Kidney (tissue), 14 donors: Measurements from ENCODE around the gene SDK1. TPM values are rescaled to one million over a fixed set of nuclear protein-coding genes. Genes with fewer than 3 reads are reported as not detected.

Source experiments
- DNase-seq, 5 donors: peaks; one replicate each; pipeline ENCODE4 v3.0.0-alpha.2; 2013 to 2020
- FAIRE-seq: peaks from 2 replicates; lab custom pipeline; 2012; peaks lifted over from hg19 to GRCh38; lab: Jason Lieb, UNC
- H3K27ac ChIP-seq, 2 donors: one replicate each; pipeline ENCODE4 v1.7.0; 2013; ENCODE audit warnings: low read depth in 2 of 2, low read length in 2 of 2, inconsistent platforms in 1 of 2
- H3K27me3 ChIP-seq: one replicate; pipeline ENCODE4 v1.7.1; 2013; ENCODE audit warnings: low read length, inconsistent platforms; ENCODE audit not compliant: control insufficient read depth, insufficient read depth
- H3K36me3 ChIP-seq, 3 donors: one replicate each; pipeline versions ENCODE4 v1.7.0 to v1.7.1; 2013; ENCODE audit warnings: low read length in 3 of 3, control low read depth in 1 of 3, inconsistent platforms in 1 of 3; ENCODE audit not compliant: insufficient read depth in 3 of 3, control insufficient read depth in 2 of 3
- H3K4me1 ChIP-seq, 3 donors: one replicate each; pipeline versions ENCODE4 v1.7.0 to v1.7.1; 2013; ENCODE audit warnings: low read length in 3 of 3, inconsistent platforms in 1 of 3, low read depth in 1 of 3; ENCODE audit not compliant: control insufficient read depth in 2 of 3, insufficient read depth in 2 of 3
- H3K4me3 ChIP-seq, 3 donors: one replicate each; pipeline versions ENCODE4 v1.7.0 to v1.8.1; 2013; ENCODE audit warnings: low read length in 3 of 3, control low read depth in 1 of 3, inconsistent platforms in 1 of 3
- H3K9ac ChIP-seq, 3 donors: one replicate each; pipeline versions ENCODE4 v1.7.0 to v1.7.1; 2013; ENCODE audit warnings: low read length in 3 of 3, control low read depth in 1 of 3, inconsistent platforms in 1 of 3
- H3K9me3 ChIP-seq, 3 donors: one replicate each; pipeline versions ENCODE4 v1.7.0 to v1.7.1; 2013; ENCODE audit warnings: low read length in 3 of 3, control low read depth in 1 of 3, inconsistent platforms in 1 of 3; ENCODE audit not compliant: control insufficient read depth in 2 of 3, insufficient read depth in 1 of 3
- CTCF ChIP-seq: IDR thresholded peaks from 3 replicates; pipeline ENCODE4 v1.5.1; 2012; ENCODE audit warnings: mild to moderate bottlenecking, moderate library complexity, borderline replicate concordance; ENCODE audit not compliant: insufficient read depth; ENCODE audit errors: extremely low read depth
- intact Hi-C: fragments of 100-400 bp; cut with DNase I; formaldehyde crosslinking; loops from one replicate; pipeline ENCODE4 v1.11.1; 2022
- polyA plus RNA-seq: library from polyadenylated mRNA; stranded (reverse); fragments of 350-450 nt; fragmentation: Illumina TruSeq; extraction: RNeasy Lipid Tissue Mini Kit (QIAGEN cat#74804); gene quantifications from one replicate; pipeline ENCODE4 v1.2.3, GENCODE V29; 2014; ENCODE audit warnings: low read depth, low replicate concordance; ENCODE audit not compliant: insufficient read depth
- total RNA-seq: library from RNA; stranded (reverse); fragmentation: NEBNext Ultra II Directional; extraction: Animal tissue kit (Norgen Biotek cat#: 25700); gene quantifications from one replicate; pipeline ENCODE4 v1.2.1, GENCODE V29; 2021
- donor health status: control.
- donor health status: control.
- donor health status: control.
- donor health status: control.
- donor health status: control.
- donor health status: DM: yes; HTN: yes; CAD: no.
- donor health status: Normal renal cell carcinoma (clear cell type).

SDK1 gene
- total and polyA plus RNA-seq, 2 donors from 2014 or later, result 2.0 to 38.3 TPM

GRCh38 chr7:4028221-4028620 is 727.2 kb downstream of the SDK1 start:
- no peak for TF ChIP-seq CTCF
- no peak for FAIRE-seq

GRCh38 chr7:4029941-4030340 is 728.9 kb downstream of the SDK1 start:
- intact Hi-C loops, result no loop called here
- no peak overlapping the region for H3K27ac ChIP-seq
- DNase-seq (no peak), FAIRE-seq (no peak)
- no peaks in the 10 kb centered on the region for H3K27me3 ChIP-seq
- no peak overlapping the region for H3K4me3 ChIP-seq
- no peak overlapping the region for H3K9ac ChIP-seq
- H3K9me3 ChIP-seq, result no peaks in the 10 kb centered on the region
- no peak for TF ChIP-seq CTCF
- H3K36me3 ChIP-seq, result no peaks in the 10 kb centered on the region
- H3K4me1 ChIP-seq, result no peaks in the 10 kb centered on the region

More at GRCh38 chr7:4028221-4028620, 727.2 kb downstream of the SDK1 start:
- no peak for DNase-seq
- Histone ChIP-seq H3K9me3 (no peaks in the 10 kb centered on the region), H3K4me1 (no peaks in the 10 kb centered on the region), H3K36me3 (no peaks in the 10 kb centered on the region), H3K4me3 (no peak overlapping the region), H3K9ac (no peak overlapping the region), H3K27me3 (no peaks in the 10 kb centered on the region), H3K27ac (no peak overlapping the region)
- intact Hi-C loops, result no loop called here

GRCh38 chr7:4030346-4030950 is 729.4 kb downstream of the SDK1 start:
- Histone ChIP-seq H3K4me3 (no peak overlapping the region), H3K4me1 (no peaks in the 10 kb centered on the region), H3K27ac (no peak overlapping the region), H3K9ac (no peak overlapping the region), H3K9me3 (no peaks in the 10 kb centered on the region), H3K27me3 (no peaks in the 10 kb centered on the region), H3K36me3 (no peaks in the 10 kb centered on the region)
- intact Hi-C loops, result no loop called here
- DNase-seq, result no peak
- TF ChIP-seq CTCF, result no peak
- no peak for FAIRE-seq

GRCh38 chr7:4033996-4034395 is 732.9 kb downstream of the SDK1 start:
- no peaks in the 10 kb centered on the region for H3K36me3 ChIP-seq
- DNase-seq (no peak), FAIRE-seq (no peak)
- H3K27ac ChIP-seq, result no peak overlapping the region
- H3K4me1 ChIP-seq, result no peaks in the 10 kb centered on the region
- H3K27me3 ChIP-seq, result no peaks in the 10 kb centered on the region
- H3K4me3 ChIP-seq, result no peak overlapping the region
- H3K9ac ChIP-seq, result no peak overlapping the region
- H3K9me3 ChIP-seq, result no peaks in the 10 kb centered on the region
- intact Hi-C loops, result no loop called here
- TF ChIP-seq CTCF, result no peak
